ENCODE results near the gene CABP7.

Gene CABP7

DNA sequence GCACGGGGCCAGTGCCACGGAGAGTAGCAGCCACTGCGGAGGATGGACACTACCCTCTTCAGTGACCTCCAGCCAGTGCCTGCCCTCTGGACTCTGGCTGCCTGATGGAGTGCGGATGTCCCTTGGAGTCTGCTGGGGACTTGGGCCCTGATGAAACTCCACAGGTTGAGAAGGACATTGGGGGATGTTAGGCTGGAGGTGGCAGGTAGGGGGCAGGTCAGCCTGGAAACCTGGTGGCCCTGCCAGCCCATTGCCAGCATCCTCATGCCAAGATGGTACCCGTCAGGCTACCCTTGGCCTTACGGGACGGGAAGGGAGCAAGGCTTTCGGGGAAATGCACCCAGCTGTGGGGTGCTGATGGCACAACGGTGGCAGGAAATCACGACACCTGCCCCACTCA is 4.0 kb downstream of the CABP7 start:
- no peak for DNase-seq

DNA sequence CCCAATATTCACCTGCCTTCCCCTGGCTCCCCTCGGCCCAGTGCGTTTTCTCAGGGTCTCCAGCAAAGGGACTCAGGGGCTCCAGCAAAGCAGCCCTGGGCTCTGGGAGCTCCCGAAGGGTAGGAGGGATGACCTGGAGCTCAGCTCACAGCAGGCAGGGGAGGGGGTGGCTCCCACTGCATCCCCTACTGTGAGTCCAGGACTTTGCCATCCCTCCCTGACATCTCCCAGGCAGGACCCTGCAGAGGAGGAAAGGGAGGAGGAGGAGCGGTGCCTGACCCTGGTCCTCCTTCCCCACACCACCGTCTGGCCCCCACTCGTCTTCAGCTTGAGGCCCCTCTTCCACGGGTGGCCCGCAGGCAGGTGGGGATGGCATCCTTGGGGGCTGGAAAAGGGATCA is 5.0 kb downstream of the CABP7 start:
- no peak for DNase-seq

DNA sequence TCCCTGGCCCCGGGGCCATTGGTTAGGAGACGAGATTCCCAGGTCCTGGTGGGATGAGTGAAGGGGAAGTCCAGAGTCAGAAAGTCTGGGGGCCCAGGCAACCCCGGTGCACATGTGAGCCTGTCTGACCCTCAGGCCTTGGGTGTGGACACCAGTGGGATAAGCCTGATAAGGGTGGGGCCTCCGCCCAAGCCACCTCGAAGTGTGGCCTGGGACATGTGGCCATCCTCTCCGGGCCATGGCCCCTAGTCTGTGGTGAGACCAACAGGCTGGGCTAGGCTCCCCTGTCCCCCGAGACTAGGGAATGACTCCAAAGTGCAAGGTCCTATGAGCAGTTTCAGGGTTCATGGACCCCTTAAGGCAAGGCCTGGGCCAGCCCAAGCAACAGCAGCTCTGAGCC is 6.3 kb downstream of the CABP7 start:
- DNase-seq, result no peak

DNA sequence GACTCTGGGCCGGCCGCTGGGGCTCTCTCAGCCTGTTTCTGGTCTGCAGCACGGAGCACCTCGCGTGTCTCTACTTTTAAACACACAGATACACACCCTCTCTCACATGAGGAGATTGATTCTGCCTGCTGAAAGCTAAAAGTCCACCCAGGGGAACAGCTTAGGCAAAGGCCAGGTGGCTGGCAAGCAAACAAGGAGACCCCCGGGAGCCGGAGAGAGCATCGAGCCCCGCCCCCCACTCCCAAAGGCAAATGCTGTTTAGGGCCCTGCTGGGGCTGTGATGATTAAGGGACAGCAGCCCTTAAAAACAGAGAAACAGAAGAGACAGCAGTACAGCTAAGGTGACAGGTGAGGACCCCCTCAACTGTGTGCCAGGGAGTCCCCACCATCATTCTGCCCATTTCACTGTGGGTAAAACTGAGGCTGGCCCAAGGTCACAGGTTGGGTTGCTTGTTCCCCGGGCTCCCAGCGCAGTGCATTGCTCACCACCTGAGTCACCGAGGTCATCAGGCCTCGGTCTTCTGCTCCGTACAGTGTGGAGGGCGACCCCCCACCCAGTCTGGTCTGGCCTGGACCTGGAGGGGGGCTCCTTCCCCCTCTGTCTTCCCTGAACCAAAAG is 6.8 kb downstream of the CABP7 start:
- DNase-seq, result peak; percentile 16

DNA sequence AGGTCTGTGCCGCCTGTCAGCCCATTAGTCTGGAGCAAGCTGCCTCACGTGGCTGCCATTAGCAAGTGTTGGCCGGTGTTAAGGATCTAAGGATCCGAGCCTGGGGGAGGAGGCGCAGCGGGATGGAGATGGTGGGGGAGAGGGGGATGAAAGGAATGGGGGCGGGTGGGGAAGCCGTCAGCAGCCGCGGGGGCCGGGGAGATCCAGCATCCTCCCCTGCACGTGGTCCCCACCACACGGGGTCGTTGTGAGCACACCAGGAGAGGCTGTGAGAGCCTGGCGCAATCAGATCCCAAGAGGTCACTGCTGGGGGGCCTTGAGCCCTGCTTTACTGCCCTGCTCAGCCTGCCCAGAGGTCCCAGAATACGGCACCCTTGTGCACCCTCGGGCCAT is 7.3 kb downstream of the CABP7 start:
- DNase-seq, result peak; percentile 35

DNA sequence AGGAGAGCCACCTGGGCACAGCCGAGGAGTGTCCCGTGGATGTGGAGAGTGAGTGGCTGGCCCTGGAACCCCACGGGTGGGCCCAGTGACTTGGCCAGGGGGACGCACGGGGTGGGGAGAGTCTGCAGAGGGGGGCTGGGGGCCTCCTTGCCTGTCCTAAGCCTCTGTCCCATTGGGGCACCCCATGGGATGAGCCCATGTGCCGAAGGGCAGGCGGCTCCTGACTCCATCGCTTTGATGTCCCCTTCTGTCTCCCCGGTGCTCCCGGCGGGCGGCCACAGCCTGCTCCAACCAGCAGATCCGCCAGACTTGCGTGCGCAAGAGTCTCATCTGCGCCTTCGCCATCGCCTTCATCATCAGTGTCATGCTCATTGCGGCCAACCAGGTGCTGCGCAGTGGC is 9.4 kb downstream of the CABP7 start:
- no peak for DNase-seq

DNA sequence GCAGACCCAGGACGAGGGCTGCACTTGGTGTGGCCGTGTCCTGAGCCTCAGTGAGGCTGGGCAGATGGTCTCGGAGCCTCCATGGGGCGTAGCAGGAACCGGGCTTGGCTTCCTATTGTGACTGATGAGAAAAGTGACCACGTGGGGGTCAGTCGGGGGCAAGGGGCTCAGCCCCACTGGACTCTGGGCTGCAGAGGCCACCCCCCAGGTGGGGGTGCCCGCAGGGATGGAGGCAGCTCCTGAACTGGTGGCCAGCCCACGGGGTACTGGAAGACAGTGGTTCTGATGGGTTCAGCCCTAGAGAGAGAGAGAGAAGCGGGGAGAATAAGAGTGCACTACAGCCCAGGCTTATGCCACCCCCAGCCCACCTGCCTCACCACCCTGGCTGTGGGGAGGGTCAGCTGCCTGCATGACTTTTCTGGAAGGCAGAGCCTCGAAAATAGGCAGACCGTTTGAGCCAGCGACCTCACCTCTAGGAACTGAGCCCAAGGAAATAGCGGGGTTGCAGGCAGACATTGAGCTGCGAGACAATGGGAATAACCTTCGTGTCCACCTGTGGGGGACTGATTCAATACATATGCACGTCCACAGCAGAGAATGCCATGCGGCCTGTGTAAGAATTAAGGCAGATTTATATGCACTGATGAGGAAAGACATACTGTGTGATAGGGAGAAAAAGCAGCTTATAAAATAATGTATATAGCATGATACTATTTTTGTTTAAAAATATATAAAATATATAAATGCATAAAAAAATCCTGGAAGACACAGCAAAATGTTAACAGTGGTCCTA is 11.5 kb downstream of the CABP7 start:
- DNase-seq, result no peak

DNA sequence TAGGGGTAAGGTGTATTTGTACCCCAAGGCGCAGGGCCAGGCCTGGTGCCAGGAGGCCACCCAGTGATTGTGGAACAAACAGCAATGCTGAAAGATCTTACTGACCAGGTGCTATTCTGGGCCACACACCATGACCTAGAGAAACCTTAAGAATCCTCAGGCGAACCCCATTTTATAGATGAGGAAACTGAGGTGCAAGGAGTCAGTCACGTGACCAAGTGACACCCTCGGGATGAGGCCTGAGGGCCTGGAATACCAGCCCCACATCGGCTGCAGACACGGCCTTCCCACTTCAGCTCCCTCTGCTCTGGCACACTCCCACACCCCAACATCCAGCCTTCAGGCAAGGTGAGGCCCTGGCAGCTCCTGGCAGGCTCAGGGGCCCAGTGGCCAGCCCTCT is 13.1 kb downstream of the CABP7 start:
- DNase-seq, result no peak

DNA sequence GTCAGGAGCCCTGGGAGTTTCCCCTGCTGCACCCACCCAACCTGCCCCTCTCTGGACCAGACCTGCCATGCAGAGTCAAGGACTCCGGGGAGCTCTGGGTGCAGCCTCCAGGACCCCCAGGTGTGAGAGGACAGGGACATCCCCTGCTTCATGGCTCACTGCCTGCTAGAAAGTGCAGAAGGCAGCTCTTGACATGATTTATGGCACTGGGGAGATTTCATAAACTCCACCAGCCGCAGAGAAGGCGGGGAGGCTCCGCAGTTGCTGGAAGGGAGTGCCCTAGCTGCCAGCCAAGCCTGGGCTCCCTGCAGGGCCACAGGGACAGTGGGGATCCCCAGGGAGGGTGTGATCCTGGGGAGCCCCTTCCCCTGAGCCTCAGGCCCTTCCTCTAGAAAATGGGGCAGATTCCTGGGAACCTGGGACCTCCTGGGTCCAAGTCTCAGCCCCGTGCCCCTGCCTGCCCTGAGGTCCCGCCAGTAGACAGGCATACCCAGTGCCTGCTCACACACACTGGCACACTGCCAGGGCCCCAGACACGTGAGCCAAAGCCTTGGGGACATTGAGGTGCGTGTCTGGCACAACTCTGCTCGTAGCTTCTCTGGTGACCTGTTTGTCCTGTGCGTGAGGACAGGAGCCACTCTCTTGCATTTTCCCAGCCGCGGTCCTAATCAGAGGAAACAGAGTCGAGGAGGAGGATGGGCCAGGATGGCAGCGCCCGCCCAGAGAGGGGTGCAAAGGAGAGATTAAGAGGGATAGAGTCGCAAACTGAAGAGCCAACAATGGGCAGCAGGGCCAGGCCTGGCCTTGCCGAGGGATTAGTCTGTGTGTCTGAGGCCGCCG is 13.8 kb downstream of the CABP7 start:
- no peak for DNase-seq

DNA sequence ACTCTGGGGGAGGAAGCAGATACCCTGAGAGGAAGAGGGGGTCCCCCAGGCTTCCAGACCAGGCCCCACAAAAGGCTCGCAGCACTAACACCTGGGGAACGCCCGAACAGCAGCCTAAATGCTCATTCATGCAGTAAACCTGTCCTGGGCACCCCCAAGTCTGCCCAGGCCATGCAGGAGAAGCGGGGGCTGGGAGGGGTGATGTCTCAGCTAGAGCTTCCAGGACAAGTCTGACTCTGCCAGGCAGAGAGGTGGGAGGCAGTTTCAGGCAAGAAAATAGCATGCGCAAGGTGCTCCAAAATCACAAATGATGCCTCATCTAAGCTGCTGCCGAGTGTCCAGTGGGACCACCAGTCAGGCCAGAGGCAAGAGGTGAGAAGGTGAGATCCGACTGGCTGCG is 14.6 kb downstream of the CABP7 start:
- DNase-seq, result no peak

DNA sequence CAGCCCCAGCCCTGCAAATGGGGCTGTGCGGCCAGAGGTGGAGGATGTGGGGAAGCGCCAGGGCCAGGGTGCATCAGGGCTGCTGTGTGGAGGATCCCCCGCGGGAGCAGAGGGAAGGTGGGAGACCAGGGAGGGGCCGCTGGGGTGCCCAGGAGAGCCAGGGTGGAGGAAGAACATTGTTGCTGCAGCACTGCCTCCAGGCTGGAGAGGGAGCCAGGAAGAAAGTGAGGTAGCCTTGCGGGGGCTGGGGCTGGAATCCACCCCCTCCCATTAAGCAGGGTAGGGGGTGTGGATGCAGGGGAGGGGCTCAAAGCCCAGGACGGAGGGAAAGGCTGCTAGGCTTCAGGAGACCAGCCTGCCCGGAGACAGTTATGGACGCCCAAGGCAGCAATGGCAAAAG is 15.0 kb downstream of the CABP7 start:
- DNase-seq, result no peak

DNA sequence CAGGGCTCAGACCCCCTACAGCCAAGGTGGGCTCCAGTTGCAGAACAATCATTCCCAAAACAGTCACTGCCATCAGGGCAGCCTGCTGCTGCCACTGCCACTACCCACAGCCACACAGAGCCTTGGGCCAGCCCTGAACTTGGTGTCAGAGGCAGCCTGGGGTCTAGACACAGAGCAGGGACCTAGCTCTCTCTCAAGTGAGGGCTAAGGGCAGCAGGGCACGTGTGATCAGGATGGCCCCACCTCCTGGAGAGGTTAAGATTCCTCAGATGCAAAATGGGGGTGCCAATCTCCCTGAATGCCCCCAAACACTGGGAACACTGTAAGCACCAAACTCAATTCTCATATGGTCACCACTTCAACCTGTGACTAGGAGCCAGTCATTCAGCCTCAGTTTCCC is 15.6 kb downstream of the CABP7 start:
- DNase-seq, result no peak

DNA sequence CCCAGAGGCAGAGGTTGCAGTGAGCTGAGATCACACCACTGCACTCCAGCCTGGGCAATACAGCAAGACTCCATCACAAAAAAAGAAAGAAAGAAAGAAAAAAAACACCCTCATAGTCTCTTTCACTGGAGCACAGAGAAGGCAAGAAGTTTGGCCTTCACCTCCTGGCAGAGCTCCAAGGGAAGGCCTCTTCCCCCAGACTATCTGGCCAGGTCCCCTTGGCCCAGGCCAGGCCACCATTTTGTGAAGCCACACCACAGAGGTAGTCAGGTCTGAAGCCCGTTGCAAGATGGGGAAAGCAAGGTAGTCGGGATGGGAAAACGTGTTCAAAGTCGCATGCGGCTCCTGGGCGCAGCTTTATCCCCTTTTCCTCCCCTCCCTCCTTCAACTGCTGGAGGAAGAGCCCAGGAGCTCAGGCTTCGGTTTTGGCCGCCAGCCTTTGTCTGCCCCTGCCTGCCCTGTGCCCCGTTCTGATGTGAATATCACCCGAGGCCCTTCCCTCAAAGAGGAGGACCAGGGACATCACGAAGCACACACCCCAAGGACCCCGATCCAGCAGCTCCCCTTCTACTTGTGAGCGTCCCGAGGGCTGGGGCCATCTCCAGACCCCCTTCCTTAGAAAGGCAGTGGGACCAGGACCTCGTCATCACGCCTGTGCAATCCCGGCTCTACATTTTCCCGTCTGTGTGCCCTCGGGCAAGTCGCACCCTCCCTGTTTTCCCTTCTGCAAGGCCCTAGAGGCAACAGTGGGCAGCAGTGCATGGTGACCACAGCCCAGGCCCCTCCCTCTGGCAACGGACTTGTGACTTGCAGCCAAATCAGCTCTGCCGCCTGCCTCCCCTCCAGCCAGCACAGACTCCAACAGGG is 17.7 kb downstream of the CABP7 start:
- DNase-seq, result no peak

DNA sequence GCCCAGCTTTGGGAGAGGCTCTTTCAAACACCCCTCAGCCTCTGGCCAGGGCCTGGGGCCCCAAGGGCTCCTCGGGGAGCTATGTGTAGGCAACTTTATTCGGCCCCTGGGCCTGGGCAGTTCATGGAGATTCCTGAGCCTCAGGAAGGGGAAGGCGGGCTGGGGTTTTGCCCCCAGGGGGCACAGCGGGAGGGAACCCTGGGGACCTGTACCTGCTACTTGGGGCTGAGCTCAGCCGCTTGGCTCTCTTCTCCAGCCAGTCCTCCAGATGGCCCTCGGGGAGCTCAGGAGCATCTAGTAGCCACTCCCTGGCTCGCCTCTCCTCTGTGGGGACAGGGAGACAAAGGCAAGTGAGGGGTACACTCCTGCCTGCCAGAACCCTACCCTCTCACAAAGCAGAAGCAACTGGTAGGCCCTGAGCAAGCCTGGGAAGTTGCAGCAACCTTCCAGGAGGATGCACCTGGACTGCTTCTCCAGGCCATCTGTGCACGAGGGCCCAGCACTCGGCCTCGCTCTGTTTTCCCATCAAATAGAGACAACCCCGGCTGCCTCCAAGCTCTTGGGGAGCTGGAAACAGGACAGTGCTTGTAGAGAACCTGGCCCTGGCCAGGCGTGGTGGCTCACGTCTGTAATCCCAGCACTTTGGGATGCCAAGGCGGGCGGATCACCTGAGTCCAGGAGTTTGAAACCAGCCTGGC is 18.5 kb downstream of the CABP7 start:
- no peak for DNase-seq

DNA sequence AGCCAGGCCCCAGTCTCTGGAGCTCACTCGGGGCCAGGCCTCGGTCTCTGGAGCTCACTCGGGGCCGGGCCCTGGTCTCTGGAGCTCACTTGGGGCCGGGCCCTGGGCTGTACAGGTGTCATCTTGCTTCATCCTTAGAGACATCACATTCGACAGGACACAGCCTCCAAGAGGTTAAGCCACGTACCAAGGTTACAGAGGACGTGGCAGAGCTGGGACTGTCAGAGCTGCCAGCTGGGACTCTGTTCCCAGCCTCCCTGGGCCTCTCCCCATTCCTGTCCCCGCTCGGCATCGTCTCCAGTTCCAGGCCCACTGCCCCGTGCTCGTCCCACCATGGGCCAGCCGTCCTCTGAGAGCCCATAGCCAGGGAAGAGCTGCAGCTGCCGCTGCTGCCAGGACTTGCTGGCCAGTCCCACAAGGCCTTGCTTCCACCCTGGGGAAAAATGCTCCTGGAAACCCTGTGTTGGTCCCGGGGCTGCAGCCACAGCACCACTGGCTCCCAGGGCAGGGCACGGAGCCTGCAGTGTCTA is 19.6 kb downstream of the CABP7 start:
- no peak for DNase-seq

DNA sequence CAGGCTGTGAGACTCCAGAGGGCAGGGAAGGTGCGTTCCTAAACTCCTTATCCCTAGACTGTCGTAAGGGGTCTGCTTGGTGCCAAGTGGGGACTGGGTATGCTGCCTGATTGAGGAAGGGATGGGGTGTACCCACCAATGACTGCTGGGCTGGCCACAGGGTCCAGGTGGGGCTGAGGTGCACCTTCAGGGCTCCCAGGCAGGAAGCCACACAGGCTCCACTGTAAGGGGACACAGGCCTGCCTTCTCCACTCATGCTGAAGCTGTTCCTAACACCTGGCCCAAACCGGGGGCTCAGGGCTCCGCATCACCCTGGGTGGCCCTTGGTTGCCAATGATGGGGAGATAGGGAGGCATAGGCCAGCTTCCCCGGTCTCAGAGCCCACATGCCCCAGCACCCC is 20.4 kb downstream of the CABP7 start:
- no peak for DNase-seq

DNA sequence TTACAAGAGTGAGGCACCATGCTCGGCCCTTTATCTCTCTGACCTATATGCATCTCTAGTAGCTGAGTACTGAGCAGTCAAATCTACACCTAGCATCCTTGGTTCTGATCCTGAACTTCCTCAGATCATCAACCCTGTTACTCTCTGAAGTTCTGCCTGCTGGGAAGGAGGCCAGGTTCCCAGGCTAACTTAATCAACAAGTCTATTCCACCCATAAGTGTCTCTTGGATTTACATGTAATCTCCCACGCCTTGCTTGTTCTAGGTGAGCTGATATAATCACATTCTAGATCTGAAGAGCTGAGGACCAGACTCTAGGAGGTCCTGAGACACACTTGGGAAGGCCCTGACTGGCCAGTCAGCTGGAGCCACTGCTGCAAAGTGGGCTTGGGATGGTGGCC is 22.1 kb downstream of the CABP7 start:
- no peak for DNase-seq

DNA sequence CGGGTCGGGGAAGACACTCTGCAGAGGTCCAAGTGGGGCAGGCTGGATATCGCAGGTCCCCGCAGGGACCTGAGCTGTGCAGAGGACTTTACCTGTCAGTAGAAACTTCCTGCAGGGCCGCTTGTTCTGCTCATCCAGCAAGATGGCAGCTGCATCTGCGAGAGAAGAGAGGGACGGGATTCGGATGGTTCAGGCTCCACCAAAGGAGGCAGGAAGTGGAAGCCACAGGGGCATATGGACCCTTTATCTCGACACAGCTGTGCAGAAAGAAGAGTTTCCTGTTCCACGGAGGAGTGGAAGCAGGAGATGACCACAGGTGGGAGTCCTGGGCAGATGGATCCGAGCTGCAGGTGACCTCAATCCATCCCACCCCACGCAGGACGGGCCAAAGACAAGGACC is 22.5 kb downstream of the CABP7 start:
- DNase-seq, result no peak

DNA sequence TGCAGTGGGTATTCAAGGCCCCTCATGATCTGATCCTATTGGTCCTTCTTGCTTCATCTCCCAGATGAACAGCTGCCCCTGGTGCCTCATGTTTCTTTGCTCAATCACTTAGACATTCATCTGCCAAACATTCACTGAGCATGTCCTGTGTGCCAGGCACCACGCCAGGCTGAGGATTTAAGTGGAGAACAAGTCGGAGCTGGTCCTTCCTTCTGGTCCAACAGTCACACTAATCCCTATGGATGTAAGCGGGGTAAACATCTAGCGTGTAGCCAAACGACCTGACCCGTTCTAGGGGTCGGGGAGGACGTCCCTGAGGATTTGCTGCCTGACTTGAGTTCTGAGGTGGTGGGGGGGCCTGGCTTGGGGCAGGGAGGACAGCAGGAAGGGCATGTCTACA is 25.1 kb downstream of the CABP7 start:
- peak; percentile 12 for DNase-seq

DNA sequence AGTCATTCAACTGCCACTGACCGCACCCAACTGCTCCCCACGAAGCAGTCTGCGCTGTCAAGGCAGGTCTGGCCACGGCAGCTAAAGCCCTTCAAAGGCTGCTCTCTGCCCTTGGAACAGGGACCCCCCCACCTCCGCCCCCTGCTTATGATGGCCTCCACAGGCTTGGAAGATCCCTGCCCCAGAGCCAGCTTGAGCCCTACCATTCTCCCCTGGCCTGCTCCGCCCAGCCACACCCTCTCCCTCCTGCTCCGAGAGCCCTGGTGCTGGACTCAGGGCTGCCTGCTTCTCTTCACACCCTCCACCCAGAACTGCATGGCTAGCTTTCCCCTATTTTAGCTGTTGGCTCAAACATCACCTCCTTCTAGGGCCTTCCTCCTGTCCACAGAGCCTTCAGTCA is 28.0 kb downstream of the CABP7 start:
- DNase-seq, result no peak

DNA sequence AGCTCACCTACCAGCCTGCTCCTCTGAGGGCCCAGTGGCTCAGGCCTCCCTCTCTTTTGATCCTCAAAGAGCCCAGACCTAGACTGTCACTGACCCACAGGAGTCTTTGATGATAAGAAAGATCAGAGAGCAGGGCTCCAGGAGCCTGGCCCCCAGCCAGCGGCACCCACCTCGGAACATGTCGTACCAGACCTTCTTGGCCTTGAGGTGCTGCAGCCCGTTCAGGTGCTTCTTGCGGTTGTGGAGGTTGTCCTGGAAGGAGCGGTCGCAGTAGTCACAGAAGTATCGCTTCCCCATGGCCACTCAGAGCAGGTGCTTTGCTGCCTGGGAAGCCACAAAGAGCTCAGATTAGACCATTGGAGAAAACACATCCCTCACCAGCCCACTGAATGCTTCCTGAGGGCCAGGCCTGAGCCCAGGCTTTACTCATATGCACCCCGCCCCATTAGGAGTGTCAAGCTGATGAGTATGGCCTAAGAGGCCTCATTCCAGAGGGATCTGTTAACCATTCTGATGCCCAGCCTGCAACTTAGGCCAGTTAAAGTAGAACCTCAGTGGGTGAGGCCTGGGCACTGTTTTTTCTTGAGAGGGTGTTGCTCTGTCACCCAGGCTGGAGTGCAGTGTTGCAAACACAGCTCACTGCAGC is 28.6 kb downstream of the CABP7 start:
- no peak for DNase-seq
